NCI-H1417 treated with DMSO at 0.1 percent for 48 hours (cell line): ENCODE results near the gene ZNF469.

ENCODE experiments used
- DNase-seq: peaks from one replicate; lab custom pipeline; 2025; lab: John Stamatoyannopoulos, UW

Gene ZNF469

GRCh38 chr16:88428616-88429386, 46.0 kb downstream of the ZNF469 start:
- no peak for DNase-seq

GRCh38 chr16:88429387-88430184, 46.8 kb downstream of the ZNF469 start:
- no peak for DNase-seq

GRCh38 chr16:88430185-88430523, 47.4 kb downstream of the ZNF469 start:
- DNase-seq, result no peak

- DNase-seq, result no peak
These were observed 48.0 kb downstream of the ZNF469 start for GRCh38 chr16:88430524-88431446.

GRCh38 chr16:88431651-88432050, 48.9 kb downstream of the ZNF469 start:
- no peak for DNase-seq

GRCh38 chr16:88432174-88432573, 49.4 kb downstream of the ZNF469 start:
- DNase-seq, result no peak
